T-helper 9 cell (primary cell): ENCODE results near the gene ZNF566.
"Not testable (repeated sequence)": the region's sequence is repeated elsewhere in the genome, so short reads cannot be mapped to it uniquely, and the experiment has no call there.

Experiments used
- DNase-seq: peaks from one replicate; pipeline ENCODE4 v3.0.0-alpha.2; 2020
- total RNA-seq, 2 donors: gene quantifications; one replicate each; lab custom pipeline; 2026; lab: John Stamatoyannopoulos, UW

Gene ZNF566
- total RNA-seq = 8.9 to 29.2 reads per million in 2 donors

DNA sequence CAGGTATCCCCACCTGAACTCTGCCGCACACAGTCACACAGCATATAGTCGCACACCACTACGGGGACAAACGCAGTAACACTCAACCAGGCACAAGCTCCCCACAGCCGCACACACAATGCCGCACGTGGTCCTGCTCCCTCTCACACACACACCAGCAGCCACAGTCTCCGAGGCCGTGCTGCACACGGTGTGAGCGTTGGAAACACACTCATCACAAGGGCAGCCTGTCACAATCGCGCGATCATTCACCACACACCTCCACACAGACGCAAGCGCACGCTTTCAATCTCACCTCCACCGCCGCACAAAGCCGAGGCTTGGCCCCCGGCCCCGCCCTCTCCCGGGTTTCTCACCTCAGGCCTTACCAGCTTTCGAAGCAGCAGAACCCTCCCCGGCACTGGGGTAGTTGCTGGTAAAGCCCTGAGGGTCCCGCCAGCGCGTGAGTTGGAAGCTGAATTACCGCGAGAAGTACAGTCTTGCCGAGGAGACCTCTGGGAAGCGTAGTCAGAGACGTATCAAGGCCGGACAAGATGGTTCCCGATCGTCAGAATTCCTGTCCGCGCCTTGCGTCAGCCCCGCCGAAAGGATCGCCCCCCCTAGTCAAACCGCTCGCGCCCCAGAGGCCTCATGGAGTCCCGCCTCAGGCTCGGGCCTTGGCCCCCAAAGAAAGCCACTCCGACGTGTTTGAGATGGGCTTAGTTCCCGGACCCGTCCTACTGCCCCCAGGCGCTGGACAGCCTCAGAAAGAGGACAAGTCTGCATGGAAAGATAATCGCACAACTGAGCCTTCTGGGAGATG is at the start of gene ZNF566:
Gene ZNF566 (minus strand): TSS at position 444 of the 802 bp plus-strand sequence. CDS start 13,004 bp downstream, outside the sequence.
- DNase-seq = peak; percentile 81

DNA sequence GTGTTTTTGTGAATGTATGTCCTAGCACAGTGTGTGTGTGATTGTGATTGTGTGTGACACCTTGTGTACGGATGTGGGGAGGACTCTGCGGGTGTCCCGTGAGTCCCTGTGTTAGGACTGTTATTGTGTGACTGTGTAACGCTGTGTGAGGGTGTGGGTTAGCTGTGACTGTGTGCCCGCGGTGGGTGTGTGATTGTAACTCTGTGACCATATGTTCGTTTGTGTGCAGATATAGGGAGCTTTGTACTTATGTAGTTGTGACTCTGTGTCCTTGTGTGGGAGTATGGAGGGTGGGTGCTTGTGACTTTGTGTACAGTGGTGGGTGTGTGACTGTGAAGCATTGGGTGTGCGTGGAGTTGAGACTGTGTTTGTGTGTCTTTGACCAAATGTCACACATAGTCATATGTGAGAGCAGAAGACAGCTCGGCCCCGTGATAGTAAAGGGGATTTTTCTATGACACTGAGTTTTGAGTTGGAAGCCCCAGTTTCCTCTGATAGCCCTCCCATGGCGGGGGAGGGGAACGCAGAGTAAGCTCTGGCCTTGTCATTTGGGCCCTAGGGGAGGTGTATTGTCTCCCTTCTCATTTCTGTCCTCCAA is 39.7 kb upstream of the ZNF566 start:
- DNase-seq = no peak

DNA sequence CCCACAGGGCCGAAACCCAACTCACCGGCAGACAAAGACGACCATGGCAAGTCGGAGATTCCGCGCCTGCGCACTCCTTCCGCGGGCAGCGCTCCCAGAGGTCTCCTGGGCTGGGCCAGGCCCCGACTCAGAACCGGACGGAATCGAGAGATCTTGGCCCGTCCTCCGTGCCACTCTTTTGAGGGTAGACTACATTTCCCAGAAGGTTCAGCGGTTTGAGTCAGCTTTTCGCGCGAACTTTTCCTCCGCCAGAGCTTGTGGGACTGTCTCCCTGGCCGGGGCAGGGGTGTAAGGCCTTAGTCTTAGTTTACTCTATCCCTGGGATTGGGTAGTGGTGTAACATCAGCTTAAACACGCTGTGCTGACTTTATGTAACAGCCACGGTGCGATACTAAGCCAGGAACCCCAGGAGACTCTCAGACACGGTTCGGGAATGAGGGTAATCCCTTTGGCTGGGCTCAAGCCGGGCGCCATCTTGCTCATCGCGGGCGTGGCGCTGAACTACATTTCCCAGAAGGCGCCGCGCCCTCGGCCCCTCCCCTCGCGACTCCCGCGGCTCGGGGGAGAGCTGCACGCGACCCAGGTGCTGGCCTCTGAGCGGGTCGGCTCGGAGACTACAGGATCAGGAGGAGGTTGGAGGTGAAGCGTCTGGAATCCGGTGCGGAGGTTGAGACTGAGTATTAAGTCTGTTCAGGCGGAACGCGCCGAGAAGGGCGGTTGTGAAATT is 39.0 kb upstream of the ZNF566 start, which contains the start of gene ZNF260:
Gene ZNF260 (minus strand): TSS at position 78 of the 727 bp plus-strand sequence. CDS start 13,033 bp downstream, outside the sequence.
- DNase-seq = peak; percentile 82

DNA sequence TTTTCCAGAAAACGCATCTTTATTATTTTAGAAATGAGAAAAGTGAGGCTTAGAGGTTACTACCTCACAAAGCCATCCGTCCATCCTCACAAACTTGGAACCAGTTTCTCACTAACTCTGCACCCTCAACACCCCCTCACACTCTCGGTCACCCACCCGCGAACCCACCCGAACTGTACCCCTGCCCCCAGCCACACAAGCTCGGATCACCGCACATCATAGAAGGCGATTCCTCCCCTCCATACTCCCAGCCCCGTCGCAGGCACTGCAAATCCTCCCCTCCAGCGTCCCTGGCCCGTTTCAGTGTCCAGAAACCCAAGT is 38.5 kb upstream of the ZNF566 start:
- DNase-seq = no peak

DNA sequence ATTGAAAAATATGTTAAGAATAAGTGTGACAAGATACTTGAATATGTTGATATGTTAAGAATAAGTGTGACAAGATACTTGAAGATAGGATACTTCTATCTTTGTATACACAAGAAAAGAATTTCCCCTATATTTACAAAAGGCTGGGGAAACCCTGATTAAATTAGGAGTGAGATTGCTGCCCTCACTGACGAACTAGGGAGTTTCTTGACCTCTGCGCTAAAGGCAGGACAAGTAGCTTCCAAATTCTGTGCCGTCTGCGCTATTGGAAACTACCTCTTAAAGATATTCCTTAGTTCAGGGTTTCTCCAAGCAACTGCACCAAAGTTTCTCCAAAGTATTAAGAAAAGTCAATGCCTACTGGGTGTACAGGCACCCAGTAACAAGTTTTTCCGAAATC is 38.0 kb upstream of the ZNF566 start:
- DNase-seq = no peak

DNA sequence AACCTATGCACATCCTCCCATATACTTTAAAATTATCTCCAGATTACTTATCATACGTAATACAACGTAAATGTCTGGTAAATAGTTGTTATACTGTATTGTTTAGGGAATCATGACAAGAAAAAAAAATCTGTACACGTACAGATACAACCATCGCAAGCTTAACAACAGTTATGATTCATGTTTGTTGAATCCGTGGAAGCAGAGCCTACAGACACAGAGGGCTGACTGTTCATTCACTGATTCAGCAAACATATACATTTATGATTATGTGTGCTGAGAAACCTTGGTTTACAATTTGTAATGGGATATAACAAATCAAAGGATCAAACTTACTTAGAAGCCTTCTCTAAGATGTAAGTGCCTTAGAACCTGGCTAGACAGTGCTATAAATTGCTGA is 37.2 kb upstream of the ZNF566 start:
- DNase-seq = no peak

DNA sequence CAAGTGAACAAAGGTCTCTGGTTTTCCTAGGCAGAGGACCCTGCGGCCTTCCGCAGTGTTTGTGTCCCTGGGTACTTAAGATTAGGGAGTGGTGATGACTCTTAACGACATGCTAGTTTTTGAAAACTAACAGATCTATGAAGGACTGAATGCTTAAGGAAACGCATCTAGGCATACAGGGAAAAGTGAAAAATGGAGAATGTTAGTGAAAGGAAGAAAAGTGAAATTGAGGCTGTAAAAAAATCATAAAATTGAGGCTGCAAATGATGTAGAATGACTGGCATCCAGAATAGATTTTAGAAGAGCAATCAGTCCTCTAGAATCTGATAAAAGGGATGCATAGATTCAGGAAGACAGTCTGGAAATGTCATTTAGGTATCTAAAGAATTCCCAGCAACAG is 35.3 kb upstream of the ZNF566 start:
- no peak for DNase-seq

DNA sequence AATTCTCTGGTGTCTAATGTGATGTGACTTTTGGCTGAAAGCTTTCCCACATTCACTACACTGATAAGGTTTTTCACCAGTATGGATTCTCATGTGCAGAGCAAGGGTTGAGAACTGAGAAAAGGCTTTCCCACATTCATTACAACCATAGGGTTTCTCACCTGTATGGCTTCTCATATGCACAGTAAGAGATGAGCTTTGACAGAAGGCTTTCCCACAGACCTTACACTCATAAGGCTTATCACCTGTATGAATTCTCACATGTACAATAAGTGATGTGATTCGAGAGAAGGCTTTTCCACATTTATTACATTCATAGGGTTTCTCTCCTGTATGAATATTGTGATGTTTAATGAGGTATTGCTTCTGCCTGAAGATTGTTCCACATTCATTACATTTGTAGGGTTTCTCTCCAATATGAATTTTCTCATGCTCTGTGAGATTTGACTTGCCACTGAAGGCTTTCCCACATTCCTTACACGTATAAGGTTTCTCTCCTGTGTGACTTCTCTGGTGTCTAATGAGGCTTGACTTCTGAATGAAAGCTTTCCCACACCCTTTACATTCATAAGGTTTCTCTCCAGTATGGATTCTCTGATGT is 24.8 kb upstream of the ZNF566 start:
- no peak for DNase-seq

DNA sequence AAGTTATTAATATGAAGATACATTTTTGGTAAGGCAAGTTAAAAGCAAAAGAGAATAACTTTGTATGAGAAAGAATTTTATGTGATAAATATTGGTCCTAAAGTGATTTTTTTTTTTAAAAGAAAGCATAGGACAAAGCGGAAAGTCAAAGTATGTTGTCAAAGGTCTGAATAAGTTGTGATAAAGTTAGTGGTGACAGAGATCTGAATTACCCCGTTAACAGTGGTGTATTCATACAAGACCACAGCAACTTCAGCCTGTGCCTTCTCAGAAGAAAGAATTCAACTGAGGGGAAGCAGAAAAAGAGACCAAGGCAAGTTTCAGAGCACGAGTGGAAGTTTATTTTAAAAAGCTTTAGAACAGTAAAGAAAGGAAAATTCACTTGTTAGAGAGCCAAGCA is 19.0 kb upstream of the ZNF566 start:
- DNase-seq = no peak

DNA sequence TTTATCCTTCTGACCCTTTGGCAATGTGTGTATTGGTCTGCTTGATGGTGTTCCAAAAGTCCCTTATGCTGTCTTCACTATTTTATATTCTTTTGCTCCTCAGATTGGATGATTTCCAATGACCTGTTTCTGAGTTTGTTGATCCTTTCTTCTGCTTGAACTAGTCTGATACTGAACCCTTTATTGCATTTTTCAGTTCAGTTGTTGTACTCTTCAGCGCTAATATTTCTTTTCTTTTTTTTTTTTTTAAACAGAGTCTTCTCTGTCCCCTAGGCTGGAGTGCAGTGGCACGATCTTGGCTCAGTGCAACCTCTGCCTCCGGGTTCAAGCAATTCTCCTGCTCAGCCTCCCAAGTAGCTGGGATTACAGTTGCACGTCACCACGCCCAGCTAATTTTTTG is 12.6 kb upstream of the ZNF566 start:
- no peak for DNase-seq

DNA sequence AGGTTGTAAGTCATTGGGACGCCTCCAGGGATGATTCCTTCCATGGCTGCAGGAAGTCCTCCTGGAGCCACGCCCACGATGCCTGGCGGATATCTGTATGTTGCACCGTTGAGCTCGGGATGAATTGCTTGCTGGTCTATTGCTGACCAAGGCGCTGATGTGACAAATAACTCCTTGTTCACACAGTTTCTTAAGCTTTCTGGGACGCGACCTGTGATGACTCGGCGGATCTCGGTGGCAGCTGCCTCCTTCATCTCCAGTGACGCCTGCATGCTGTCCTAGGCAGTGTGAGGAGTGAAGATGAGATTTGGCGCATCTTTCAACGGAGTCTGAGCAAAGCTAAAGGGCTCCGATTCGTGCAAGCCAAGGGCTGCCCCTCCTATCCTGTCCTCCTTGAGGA is 7.6 kb upstream of the ZNF566 start:
- DNase-seq = no peak

DNA sequence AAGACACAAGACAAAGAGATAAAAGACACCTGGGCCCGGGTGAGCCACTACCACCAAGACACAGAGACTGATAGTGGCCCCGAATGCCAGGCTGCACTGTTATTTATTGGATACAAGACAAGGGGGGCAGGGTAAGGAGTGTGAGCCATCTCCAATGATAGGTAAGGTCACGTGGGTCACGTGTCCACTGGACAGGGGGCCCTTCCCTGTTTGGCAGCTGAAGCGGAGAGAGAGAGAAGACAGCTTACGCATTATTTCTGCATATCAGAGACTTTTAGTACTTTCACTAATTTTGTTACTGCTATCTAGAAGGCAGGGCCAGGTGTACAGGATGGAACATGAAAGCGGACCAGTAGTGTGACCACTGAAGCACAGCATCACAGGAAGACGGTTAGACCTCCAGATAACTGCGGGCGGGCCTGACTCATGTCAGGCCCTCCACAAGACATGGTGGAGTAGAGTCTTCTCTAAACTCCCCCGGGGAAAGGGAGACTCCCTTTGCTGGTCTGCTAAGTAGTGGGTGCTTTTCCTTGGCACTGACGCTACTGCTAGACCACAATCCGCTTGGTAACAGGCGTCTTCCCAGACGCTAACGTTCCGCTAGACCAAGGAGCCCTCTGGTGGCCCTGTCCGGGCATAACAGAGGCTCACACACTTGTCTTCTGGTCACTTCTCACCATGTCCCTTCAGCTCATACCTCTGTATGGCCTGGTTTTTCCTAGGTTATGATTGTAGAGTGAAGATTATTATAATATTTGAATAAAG is 3.5 kb upstream of the ZNF566 start:
- DNase-seq = not testable (repeated sequence)

DNA sequence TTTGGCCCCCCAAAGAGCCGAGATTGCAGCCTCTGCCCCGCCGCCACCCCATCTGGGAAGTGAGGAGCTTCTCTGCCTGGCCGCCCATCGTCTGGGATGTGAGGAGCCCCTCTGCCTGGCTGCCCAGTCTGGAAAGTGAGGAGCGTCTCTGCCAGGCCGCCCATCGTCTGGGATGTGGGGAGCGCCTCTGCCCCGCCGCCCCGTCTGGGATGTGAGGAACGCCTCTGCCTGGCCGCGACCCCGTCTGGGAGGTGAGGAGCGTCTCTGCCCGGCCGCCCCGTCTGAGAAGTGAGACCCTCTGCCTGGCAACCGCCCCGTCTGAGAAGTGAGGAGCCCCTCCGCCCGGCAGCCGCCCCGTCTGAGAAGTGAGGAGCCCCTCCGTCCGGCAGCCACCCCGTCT is 1.5 kb upstream of the ZNF566 start:
- not testable (repeated sequence) for DNase-seq

DNA sequence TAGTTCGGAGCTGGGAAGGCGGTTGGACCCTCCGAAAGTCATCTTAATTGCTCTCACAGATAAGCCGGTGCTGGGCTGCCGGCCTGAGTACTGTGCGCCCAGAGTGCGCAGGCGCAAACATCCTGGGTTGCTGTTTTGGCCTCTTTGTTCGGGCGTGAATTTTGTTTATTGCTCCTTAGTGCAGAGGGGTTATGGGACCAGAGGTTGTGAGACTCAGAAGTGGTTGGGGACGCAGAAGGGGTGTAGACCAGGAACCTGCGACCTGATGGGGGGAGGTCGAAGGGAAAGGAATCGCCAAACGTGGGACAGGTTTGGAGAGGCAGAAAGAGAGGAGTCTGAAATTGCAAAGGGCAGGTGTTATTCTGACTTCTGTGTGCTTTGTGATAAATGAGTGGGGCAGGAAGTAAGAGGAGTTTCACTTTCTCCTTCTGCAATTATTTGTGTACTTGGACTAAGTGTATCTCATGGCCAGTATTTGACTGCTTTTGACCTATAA is 607 bp upstream of the ZNF566 start:
- peak; percentile 49 for DNase-seq

DNA sequence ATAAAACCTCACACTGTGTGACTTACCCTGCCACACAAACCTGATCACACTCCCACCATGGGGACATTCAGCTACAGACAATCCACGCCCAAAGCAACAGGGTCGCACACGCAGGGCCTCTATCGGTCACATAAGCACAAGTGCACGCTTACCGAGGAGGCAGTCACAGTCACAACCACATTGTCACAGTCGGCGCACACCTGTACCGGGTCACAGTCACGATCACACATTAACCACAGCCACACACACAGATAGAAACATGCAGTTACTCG is 579 bp downstream of the ZNF566 start:
- no peak for DNase-seq

DNA sequence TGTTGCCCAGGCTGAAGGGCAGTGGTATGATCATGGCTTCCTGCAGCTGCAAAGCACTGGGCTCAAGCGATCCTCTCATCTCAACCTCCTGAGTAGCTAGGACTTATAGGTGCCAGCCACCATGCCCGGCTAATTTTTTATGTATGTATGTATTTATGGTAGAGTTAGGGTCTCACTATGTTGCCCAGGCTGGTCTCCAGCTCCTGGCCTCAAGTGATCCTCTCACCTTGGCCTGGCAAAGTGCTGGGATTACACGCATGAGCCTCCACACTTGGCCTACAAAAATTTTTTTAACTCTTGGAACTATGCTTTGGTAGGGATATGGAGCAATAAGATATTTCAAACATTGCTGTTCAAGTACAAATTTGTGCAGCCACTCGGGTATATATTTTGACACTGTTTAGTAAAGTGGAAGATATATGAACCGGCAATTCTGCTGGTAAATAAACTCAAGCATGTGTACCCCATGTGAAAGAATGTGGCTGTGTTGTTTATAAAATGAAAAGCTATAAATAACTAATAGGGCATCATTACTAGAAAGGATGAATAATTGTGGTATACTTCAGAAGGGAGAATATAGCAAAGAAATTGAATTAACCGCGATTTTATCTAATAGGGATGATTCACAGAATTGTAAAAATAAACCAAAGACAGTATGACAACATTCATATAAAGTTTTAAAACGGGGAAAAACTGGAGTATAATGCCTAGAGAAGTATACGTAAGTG is 1.1 kb downstream of the ZNF566 start:
- no peak for DNase-seq

DNA sequence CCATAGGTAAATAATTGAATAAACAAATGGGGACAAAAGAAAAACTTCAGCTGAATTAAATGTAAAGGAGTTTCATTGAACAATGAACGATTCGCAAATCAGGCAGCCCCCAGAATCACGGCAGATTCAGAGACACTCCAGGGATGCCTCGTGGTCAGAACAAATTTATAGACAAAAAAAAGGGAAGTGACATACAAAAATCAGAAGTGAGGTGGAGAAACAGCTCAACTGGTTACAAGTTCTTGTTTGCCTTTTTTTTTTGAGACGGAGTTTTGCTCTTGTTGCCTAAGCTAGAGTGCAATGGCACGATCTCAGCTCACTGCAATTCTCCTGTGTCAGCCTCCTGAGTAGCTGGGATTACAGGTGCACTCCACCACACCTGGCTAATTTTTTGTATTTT is 5.7 kb downstream of the ZNF566 start:
- no peak for DNase-seq

DNA sequence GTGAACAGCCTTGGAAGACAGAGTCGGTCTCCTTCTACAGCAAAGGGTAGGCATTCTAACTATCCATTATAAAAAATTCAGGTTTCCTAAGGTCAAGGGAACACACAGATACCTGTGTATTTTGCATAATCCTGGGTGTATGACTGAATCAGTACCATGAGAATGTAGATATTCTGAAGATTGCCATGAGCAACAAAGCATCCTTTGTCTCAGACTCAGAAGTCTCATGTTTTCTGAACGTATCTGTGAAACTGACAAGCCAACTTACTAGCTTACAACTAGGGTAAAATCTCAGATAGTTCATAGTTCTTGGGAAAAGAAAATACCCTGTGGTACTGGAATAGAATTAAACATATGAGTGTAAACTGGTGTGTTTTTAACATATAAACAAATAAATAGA is 6.5 kb downstream of the ZNF566 start:
- no peak for DNase-seq

DNA sequence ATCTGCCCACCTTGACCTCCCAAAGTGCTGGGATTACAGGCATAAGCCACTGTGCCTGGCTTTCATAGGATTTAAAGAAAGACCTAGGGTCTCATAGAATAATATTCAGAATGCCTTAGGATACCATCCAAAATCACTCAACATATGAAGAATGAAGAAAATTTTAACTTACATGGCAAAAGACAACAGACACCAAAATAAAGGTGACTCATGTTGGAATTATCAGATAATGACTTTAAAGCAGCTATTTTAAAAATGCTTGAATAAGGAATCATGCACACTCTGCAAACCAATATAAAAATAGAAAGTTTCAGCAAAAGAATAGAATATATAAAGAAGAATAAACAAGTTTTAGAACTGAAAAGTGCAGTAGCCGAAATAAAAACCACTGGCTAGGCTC is 29.3 kb downstream of the ZNF566 start:
- DNase-seq = no peak

DNA sequence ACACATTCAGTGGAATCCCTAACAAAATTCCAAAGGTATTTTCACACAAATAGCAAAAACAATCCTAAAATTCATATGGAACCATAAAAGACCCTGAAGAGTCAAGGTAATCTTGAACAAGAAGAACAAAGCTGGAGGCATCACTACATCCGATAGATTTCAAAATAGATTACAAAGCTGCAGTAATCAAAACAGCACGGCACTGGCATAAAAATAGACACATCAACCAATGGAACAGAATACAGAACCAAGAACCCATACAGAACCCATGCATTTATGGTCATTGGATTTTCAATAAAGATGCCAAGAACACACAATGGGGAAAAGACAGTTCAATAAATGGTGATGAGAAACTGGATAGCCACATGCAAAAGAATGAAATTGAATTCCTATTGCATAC is 32.5 kb downstream of the ZNF566 start:
- no peak for DNase-seq

DNA sequence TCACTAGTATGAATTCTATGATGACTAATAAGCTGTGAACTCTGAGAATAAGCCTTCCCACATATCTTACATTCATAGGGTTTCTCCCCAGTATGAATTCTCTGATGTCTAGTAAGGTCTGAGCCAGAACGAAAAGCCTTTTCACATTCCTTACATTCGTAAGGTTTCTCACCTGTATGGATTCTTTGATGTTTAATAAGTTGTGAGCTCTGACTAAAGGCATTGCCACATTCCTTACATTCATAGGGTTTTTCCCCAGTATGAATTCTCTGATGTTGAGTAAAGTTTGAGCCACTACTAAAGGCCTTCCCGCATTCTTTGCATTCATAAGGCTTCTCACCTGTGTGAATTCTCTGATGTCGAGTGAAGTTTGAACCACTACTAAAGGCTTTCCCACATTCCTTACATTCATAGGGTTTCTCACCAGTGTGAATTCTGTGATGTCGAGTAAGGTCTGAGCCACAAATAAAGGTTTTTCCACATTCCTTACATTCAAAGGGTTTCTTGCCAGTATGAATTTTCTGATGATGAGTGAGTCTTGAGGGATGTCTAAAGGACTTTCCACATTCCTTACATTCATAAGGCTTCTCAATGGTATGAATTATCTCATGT is 40.2 kb downstream of the ZNF566 start:
- DNase-seq = no peak

DNA sequence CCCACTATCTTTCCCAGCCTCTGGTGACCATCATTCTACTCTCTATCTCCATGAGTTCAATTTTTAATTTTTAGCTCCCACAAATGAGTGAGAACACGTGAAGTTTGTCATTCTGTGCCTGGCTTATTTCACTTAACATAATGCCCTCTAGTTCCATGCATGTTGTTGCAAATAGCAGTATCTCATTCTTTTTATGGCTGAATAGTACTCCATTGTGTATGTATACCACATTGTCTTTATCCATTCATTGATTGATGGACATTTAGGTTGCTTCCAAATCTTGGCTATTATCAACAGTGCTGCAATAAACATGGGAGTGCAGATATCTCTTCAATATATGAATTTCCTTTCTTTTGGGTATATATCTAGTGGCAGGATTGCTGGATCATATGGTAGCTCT is 48.0 kb downstream of the ZNF566 start:
- DNase-seq = no peak
